Peyer's patch (tissue), 4 donors: ENCODE results near the gene POU2AF1. TPM values are rescaled to one million over a fixed set of nuclear protein-coding genes. Genes with fewer than 3 reads are reported as not detected.
"Not testable (repeated sequence)": the region's sequence is repeated elsewhere in the genome, so short reads cannot be mapped to it uniquely, and the experiment has no call there.

Experiments
- DNase-seq, 3 donors: peaks; one replicate each; pipeline ENCODE4 v3.0.0-alpha.2; 2017 to 2019
- H3K27ac ChIP-seq, 4 donors: fragments of 200-600 bp; sonication (generic); one replicate each; pipeline ENCODE4 v1.5.1; 2016 to 2019
- H3K27me3 ChIP-seq, 2 donors: fragments of 200-600 bp; sonication (generic); one replicate each; pipeline ENCODE4 v1.5.1; 2019
- H3K36me3 ChIP-seq, 3 donors: fragments of 200-600 bp; sonication (generic); one replicate each; pipeline ENCODE4 v1.5.1; 2016 to 2019
- H3K4me1 ChIP-seq, 4 donors: fragments of 200-600 bp; sonication (generic); one replicate each; pipeline ENCODE4 v1.5.1; 2016 to 2019
- H3K4me3 ChIP-seq, 4 donors: fragments of 200-600 bp; sonication (generic); 1 replicate in 3 of 4; 2 replicates in 1 of 4; pipeline ENCODE4 v1.5.1; 2016 to 2019; ENCODE audit warnings: mild to moderate bottlenecking in 1 of 4
- H3K9me3 ChIP-seq, 4 donors: fragments of 200-600 bp; sonication (generic); one replicate each; pipeline ENCODE4 v1.5.1; 2016 to 2019; ENCODE audit warnings: mild to moderate bottlenecking in 1 of 4
- CTCF ChIP-seq, 6 experiments: fragments of 450-650 bp in 4 of 6; fragments of 200-600 bp in 2 of 6; sonication (generic) in 1 of 6; IDR thresholded peaks; one replicate each; pipeline ENCODE4 v1.5.1; 2017 to 2019; ENCODE audit warnings: antibody characterized with exemption in 6 of 6, mild to moderate bottlenecking in 3 of 6, moderate library complexity in 1 of 6
- POLR2A ChIP-seq, 2 donors: fragments of 450-650 bp; IDR thresholded peaks; one replicate each; pipeline ENCODE4 v1.5.1; 2017; ENCODE audit warnings: antibody characterized with exemption in 2 of 2, mild to moderate bottlenecking in 2 of 2, moderate library complexity in 2 of 2
- total RNA-seq, 4 donors: library from RNA; depleted of rRNA; stranded (reverse); fragments of >200 nt; gene quantifications; one replicate each; pipeline ENCODE4 v1.1.0, GENCODE V29; 2016

Gene POU2AF1
- total RNA-seq, 4 donors from 2014 or later = 5.0 to 33.0 (median 5.4) TPM

- Histone ChIP-seq H3K36me3 (no peaks in the 10 kb centered on the region), H3K4me3 (no peak overlapping the region), H3K27ac (no peak overlapping the region), H3K9me3 (no peaks in the 10 kb centered on the region), H3K4me1 (peaks cover 0 to 8% (median 0%) of the 10 kb centered on the region in 4 donors), H3K27me3 (no peaks in the 10 kb centered on the region)
- DNase-seq = no peak
- TF ChIP-seq POLR2A (IDR thresholded peaks at IDR 0.05) = no peak
- no peak for TF ChIP-seq CTCF (IDR thresholded peaks at IDR 0.05)
Measured at GRCh38 chr11:111395749-111396148, 16.7 kb upstream of the POU2AF1 start.

- Histone ChIP-seq H3K36me3 (no peaks in the 10 kb centered on the region), H3K4me1 (peaks cover 0 to 8% (median 0%) of the 10 kb centered on the region in 4 donors), H3K9me3 (no peaks in the 10 kb centered on the region), H3K27me3 (no peaks in the 10 kb centered on the region), H3K27ac (no peak overlapping the region), H3K4me3 (no peak overlapping the region)
- DNase-seq = no peak
- no peak for TF ChIP-seq CTCF (IDR thresholded peaks at IDR 0.05)
- no peak for TF ChIP-seq POLR2A (IDR thresholded peaks at IDR 0.05)
Measured at GRCh38 chr11:111395081-111395480, 16.0 kb upstream of the POU2AF1 start.

GRCh38 chr11:111394147-111394546, 15.1 kb upstream of the POU2AF1 start:
- H3K4me1 ChIP-seq, H3K27ac ChIP-seq, H3K9me3 ChIP-seq, H3K27me3 ChIP-seq, DNase-seq, H3K4me3 ChIP-seq, H3K36me3 ChIP-seq: not testable (repeated sequence)

- DNase-seq = no peak
- H3K27ac ChIP-seq = no peak overlapping the region
- peaks cover 0 to 2% (median 0%) of the 10 kb centered on the region in 4 donors for H3K4me1 ChIP-seq
- H3K9me3 ChIP-seq = no peaks in the 10 kb centered on the region
- no peaks in the 10 kb centered on the region for H3K27me3 ChIP-seq
- no peaks in the 10 kb centered on the region for H3K36me3 ChIP-seq
- H3K4me3 ChIP-seq = no peak overlapping the region
- no peak for TF ChIP-seq POLR2A (IDR thresholded peaks at IDR 0.05)
Measured at GRCh38 chr11:111393585-111393984, 14.5 kb upstream of the POU2AF1 start.

- H3K9me3 ChIP-seq = no peaks in the 10 kb centered on the region
- no peak overlapping the region for H3K27ac ChIP-seq
- no peak for TF ChIP-seq CTCF (IDR thresholded peaks at IDR 0.05)
- no peak for TF ChIP-seq POLR2A (IDR thresholded peaks at IDR 0.05)
- no peaks in the 10 kb centered on the region for H3K36me3 ChIP-seq
- peak in 1 of 3 donors; percentile 69 for DNase-seq
- no peaks in the 10 kb centered on the region for H3K27me3 ChIP-seq
- H3K4me3 ChIP-seq = no peak overlapping the region
- H3K4me1 ChIP-seq = peaks cover 0 to 3% (median 0%) of the 10 kb centered on the region in 4 donors
Measured at GRCh38 chr11:111393096-111393495, 14.0 kb upstream of the POU2AF1 start.

- H3K27me3 ChIP-seq = no peaks in the 10 kb centered on the region
- DNase-seq = no peak
- H3K36me3 ChIP-seq = no peaks in the 10 kb centered on the region
- no peak overlapping the region for H3K4me3 ChIP-seq
- H3K9me3 ChIP-seq = no peaks in the 10 kb centered on the region
- H3K4me1 ChIP-seq = peaks cover 0 to 3% (median 1%) of the 10 kb centered on the region in 4 donors
- TF ChIP-seq CTCF (IDR thresholded peaks at IDR 0.05) = no peak
- no peak for TF ChIP-seq POLR2A (IDR thresholded peaks at IDR 0.05)
- no peak overlapping the region for H3K27ac ChIP-seq
Measured at GRCh38 chr11:111392552-111392951, 13.5 kb upstream of the POU2AF1 start.
